Suprapubic skin (tissue), 4 donors: ENCODE results near the gene PHACTR1. TPM values are rescaled to one million over a fixed set of nuclear protein-coding genes. Genes with fewer than 3 reads are reported as not detected.

Source experiments
- DNase-seq, 2 donors: peaks; one replicate each; pipeline ENCODE4 v3.0.0-alpha.2; 2019; ENCODE audit warnings: low spot score in 2 of 2
- H3K27ac ChIP-seq: fragments of 200-600 bp; sonication (generic); one replicate; pipeline ENCODE4 v1.5.1; 2019
- H3K27me3 ChIP-seq: fragments of 200-600 bp; sonication (generic); one replicate; pipeline ENCODE4 v1.5.1; 2019
- H3K36me3 ChIP-seq: fragments of 200-600 bp; sonication (generic); one replicate; pipeline ENCODE4 v1.5.1; 2019
- H3K4me1 ChIP-seq: fragments of 200-600 bp; sonication (generic); one replicate; pipeline ENCODE4 v1.5.1; 2019
- H3K4me3 ChIP-seq: fragments of 200-600 bp; sonication (generic); one replicate; pipeline ENCODE4 v1.5.1; 2019; ENCODE audit warnings: mild to moderate bottlenecking
- H3K9me3 ChIP-seq: fragments of 200-600 bp; sonication (generic); one replicate; pipeline ENCODE4 v1.5.1; 2019
- EP300 ChIP-seq: sonication (generic); formaldehyde crosslinking; IDR thresholded peaks from one replicate; pipeline ENCODE4 v1.6.1; 2017; ENCODE audit warnings: antibody characterized with exemption
- POLR2A ChIP-seq, 2 donors: fragments of 450-650 bp; IDR thresholded peaks; one replicate each; pipeline ENCODE4 v1.6.1; 2017; ENCODE audit warnings: antibody characterized with exemption in 2 of 2, mild to moderate bottlenecking in 2 of 2, moderate library complexity in 2 of 2
- POLR2AphosphoS5 ChIP-seq, 3 donors: sonication (generic); formaldehyde crosslinking; IDR thresholded peaks; one replicate each; pipeline ENCODE4 v1.6.1; 2017; ENCODE audit warnings: antibody characterized with exemption in 3 of 3
- WGBS: methylation state at CpG from one replicate; pipeline ENCODE4 v1.1.5; 2018; 5-methylcytosine and 5-hydroxymethylcytosine counted together
- total RNA-seq, 4 donors: library from RNA; depleted of rRNA; stranded (reverse); fragments of >200 nt; gene quantifications; one replicate each; pipeline ENCODE4 v1.1.0, GENCODE V29; 2016
- TF ChIP-seq, protein P1 (sequence below), 2 donors: fragments of 200-600 bp in 1 of 2; fragments of 450-650 bp in 1 of 2; sonication (generic) in 1 of 2; IDR thresholded peaks; one replicate each; pipeline ENCODE4 v1.5.1; 2016 to 2019; ENCODE audit warnings: antibody characterized with exemption in 2 of 2, mild to moderate bottlenecking in 1 of 2, moderate library complexity in 1 of 2

PHACTR1 gene
- total RNA-seq, 4 donors from 2014 or later = 4.0 to 8.2 (median 6.4) TPM

- Histone ChIP-seq H3K27me3 (no peaks in the 10 kb centered on the region), H3K4me1 (peaks cover 12% of the 10 kb centered on the region), H3K9me3 (no peaks in the 10 kb centered on the region), H3K27ac (no peak overlapping the region), H3K4me3 (no peak overlapping the region), H3K36me3 (no peaks in the 10 kb centered on the region)
- TF ChIP-seq, protein P1, sequence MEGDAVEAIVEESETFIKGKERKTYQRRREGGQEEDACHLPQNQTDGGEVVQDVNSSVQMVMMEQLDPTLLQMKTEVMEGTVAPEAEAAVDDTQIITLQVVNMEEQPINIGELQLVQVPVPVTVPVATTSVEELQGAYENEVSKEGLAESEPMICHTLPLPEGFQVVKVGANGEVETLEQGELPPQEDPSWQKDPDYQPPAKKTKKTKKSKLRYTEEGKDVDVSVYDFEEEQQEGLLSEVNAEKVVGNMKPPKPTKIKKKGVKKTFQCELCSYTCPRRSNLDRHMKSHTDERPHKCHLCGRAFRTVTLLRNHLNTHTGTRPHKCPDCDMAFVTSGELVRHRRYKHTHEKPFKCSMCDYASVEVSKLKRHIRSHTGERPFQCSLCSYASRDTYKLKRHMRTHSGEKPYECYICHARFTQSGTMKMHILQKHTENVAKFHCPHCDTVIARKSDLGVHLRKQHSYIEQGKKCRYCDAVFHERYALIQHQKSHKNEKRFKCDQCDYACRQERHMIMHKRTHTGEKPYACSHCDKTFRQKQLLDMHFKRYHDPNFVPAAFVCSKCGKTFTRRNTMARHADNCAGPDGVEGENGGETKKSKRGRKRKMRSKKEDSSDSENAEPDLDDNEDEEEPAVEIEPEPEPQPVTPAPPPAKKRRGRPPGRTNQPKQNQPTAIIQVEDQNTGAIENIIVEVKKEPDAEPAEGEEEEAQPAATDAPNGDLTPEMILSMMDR (IDR thresholded peaks at IDR 0.05) = no peak
- TF ChIP-seq POLR2A (IDR thresholded peaks at IDR 0.05) = no peak
- no peak for TF ChIP-seq EP300
- no peak for TF ChIP-seq POLR2AphosphoS5 (IDR thresholded peaks at IDR 0.05)
- DNase-seq = no peak
- WGBS = 17% methylated on average over 5 of the region's 5 CpGs
Observed at GRCh38 chr6:13113981-13114593, 397.5 kb downstream of the PHACTR1 start.

GRCh38 chr6:13116155-13116554 is 399.6 kb downstream of the PHACTR1 start:
- no peak overlapping the region for H3K27ac ChIP-seq
- no peak for TF ChIP-seq POLR2AphosphoS5 (IDR thresholded peaks at IDR 0.05)
- no peak for TF ChIP-seq EP300
- TF ChIP-seq, protein P1 (IDR thresholded peaks at IDR 0.05) = no peak

DNA sequence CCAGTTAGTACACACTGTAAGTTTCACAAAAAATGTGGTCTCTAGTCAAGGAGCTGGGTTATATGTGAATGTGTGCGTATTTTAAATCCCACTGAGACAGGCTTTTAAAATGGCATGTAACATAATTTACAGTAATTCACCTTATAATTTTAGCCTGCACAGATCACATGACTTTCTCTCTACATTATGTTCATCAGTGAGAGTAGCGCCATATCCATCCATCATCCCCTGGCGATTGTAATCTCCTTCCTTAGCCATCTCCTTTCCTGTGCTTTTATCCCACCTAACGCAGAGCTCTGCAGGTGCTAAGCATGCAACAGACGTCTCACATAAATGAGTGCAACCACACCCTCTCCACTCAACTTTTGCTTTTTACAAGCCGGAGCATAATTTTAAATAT is 401.0 kb downstream of the PHACTR1 start:
- TF ChIP-seq POLR2AphosphoS5 (IDR thresholded peaks at IDR 0.05) (no peak), EP300 (no peak), POLR2A (IDR thresholded peaks at IDR 0.05) (no peak)
- TF ChIP-seq, protein P1 (IDR thresholded peaks at IDR 0.05) = no peak
- no peak overlapping the region for H3K4me3 ChIP-seq
- no peak for DNase-seq
- H3K4me1 ChIP-seq = peaks cover 15% of the 10 kb centered on the region
- no peaks in the 10 kb centered on the region for H3K9me3 ChIP-seq
- 61% methylated on average over 6 of the region's 6 CpGs for WGBS
- H3K36me3 ChIP-seq = no peaks in the 10 kb centered on the region
- no peak overlapping the region for H3K27ac ChIP-seq
- H3K27me3 ChIP-seq = no peaks in the 10 kb centered on the region

More at GRCh38 chr6:13116155-13116554, 399.6 kb downstream of the PHACTR1 start:
- no peak overlapping the region for H3K4me3 ChIP-seq
- no peak for DNase-seq
- no peaks in the 10 kb centered on the region for H3K36me3 ChIP-seq
- no peaks in the 10 kb centered on the region for H3K9me3 ChIP-seq
- no peaks in the 10 kb centered on the region for H3K27me3 ChIP-seq
- H3K4me1 ChIP-seq = peaks cover 15% of the 10 kb centered on the region
- 94% methylated on average over 1 of the region's 1 CpG for WGBS

GRCh38 chr6:13119549-13119948 is 403.0 kb downstream of the PHACTR1 start:
- 93% methylated on average over 4 of the region's 5 CpGs for WGBS
- TF ChIP-seq POLR2AphosphoS5 (IDR thresholded peaks at IDR 0.05) = no peak
- TF ChIP-seq, protein P1 (IDR thresholded peaks at IDR 0.05) = no peak
- TF ChIP-seq POLR2A (IDR thresholded peaks at IDR 0.05) = no peak
- no peak for TF ChIP-seq EP300
- Histone ChIP-seq H3K27ac (no peak overlapping the region), H3K36me3 (no peaks in the 10 kb centered on the region), H3K9me3 (no peaks in the 10 kb centered on the region), H3K27me3 (no peaks in the 10 kb centered on the region), H3K4me1 (peaks cover 8% of the 10 kb centered on the region), H3K4me3 (no peak overlapping the region)
- DNase-seq = no peak

DNA sequence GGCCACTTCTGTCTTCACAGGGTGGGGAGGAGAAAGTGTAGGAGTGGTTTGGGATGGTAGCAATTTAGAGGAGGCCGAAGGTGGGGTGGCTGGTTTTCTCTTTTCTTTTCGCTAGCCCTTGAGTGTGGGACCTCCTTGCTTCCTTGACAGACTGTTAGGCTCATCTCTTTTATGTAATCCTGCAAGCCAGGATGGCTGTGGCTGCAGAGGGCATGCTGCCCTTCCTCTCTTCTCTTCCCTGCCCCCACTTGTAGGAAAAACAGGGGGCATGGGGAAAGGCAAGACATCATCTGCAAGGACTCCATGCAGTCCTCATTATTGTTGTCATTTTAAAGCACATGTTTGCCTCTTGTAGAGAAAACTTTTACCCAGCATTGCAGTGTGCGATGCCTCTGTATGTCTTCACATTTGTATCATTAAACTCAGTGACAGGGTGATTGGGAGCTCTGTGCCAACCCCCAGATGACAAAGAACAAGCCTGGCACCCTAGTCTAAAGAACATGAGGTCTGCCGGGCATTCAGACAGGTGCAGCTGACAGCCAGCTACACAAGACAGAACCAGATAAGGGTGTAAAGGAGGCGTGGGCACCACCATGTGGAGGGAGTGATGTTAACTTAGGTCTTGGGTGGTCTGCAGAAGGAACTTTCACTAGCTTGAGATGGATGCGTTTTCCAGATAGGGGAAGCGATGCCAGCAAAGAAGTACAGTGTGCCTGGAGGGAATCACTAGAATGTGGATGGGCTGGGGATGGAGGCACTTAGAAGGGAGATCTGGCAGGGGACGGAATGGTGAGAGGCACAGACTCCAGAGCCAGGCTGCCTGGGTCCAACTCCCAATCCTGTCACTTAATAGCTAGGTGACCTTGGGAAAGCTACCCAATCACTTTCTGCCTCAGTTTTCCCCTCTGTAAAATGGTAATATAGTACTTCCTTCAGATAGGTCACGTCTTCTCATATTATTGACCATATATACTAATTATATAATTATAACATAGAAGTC is 404.2 kb downstream of the PHACTR1 start:
- DNase-seq = no peak
- no peaks in the 10 kb centered on the region for H3K36me3 ChIP-seq
- no peak overlapping the region for H3K27ac ChIP-seq
- H3K27me3 ChIP-seq = no peaks in the 10 kb centered on the region
- H3K4me3 ChIP-seq = no peak overlapping the region
- H3K4me1 ChIP-seq = peaks cover 5% of the 10 kb centered on the region
- 77% methylated on average over 9 of the region's 9 CpGs for WGBS
- no peaks in the 10 kb centered on the region for H3K9me3 ChIP-seq
- no peak for TF ChIP-seq POLR2A (IDR thresholded peaks at IDR 0.05)
- TF ChIP-seq POLR2AphosphoS5 (IDR thresholded peaks at IDR 0.05) = no peak
- TF ChIP-seq, protein P1 (IDR thresholded peaks at IDR 0.05) = no peak
- no peak for TF ChIP-seq EP300
